Fibroblast of the aortic adventitia (primary cell): Measurements from ENCODE around the gene PDGFRA. TPM values are rescaled to one million over a fixed set of nuclear protein-coding genes. Genes with fewer than 3 reads are reported as not detected.

Source experiments
- DNase-seq: peaks from one replicate; pipeline ENCODE4 v3.0.0-alpha.2; 2010; ENCODE audit warnings: low read depth
- H3K4me3 ChIP-seq: 2 replicates; pipeline ENCODE4 v1.5.1; 2011; ENCODE audit warnings: low read depth, mild to moderate bottlenecking, control low read depth, low read length, moderate library complexity
- total RNA-seq: library from RNA; depleted of rRNA; stranded (reverse); fragments of >200 nt; gene quantifications from 2 replicates; pipeline ENCODE4 v1.2.3, GENCODE V29; 2012; ENCODE audit warnings: low replicate concordance
- TF ChIP-seq, protein P1 (sequence below): IDR thresholded peaks from 2 replicates; pipeline ENCODE4 v1.5.1; 2011; ENCODE audit warnings: mild to moderate bottlenecking, low read length, control low read depth, inconsistent platforms; ENCODE audit not compliant: insufficient read depth

Gene PDGFRA
- total RNA-seq, 1 donor, result 707 TPM

DNA sequence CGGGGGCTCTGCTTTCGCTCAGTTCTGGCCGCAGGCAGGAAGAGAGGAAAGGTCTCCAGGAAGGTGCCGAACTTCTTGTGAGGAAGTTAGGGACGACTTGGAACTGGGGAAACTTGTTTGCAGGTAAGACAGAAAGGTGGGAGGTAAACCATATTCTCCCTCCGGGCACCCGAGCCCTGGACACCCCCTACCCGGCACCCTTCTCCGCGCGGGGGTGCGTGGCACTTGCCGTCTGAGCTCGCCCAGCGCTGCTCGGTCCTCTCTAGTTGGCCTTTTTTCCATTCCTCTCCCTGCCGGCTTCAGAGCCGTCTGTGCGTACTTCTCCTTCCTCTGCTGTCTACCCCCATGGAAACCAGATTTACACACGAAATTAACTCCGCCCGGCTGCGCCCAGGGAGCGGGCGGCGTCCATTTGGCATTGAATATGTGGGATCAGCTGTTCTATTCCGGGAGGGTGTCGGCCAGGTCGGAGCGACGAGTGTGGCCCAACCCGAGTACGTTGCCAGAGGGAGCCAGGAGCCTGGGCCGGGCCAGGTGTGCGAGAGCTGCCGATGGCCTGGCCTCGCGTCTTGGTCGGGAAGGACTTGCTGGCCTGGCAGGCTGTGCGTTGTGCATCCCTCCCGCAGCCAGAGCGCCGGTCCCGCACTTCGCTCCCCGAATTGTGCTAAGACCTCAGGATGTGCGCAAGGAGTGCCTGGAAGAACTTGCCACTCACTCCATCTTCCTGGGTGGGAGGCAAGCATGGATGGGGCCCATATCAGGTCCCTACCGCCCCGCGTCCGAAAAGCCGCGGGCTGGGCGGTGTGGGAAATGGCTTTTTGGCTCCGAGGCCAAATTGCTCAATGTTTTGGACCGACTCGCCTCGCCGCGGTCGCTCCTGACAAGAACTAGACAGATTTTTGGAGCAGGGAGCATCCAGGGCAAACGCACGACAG, 1.7 kb downstream of the PDGFRA start:
- peak overlapping the region; percentile 96 for H3K4me3 ChIP-seq
- TF ChIP-seq, protein P1, sequence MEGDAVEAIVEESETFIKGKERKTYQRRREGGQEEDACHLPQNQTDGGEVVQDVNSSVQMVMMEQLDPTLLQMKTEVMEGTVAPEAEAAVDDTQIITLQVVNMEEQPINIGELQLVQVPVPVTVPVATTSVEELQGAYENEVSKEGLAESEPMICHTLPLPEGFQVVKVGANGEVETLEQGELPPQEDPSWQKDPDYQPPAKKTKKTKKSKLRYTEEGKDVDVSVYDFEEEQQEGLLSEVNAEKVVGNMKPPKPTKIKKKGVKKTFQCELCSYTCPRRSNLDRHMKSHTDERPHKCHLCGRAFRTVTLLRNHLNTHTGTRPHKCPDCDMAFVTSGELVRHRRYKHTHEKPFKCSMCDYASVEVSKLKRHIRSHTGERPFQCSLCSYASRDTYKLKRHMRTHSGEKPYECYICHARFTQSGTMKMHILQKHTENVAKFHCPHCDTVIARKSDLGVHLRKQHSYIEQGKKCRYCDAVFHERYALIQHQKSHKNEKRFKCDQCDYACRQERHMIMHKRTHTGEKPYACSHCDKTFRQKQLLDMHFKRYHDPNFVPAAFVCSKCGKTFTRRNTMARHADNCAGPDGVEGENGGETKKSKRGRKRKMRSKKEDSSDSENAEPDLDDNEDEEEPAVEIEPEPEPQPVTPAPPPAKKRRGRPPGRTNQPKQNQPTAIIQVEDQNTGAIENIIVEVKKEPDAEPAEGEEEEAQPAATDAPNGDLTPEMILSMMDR, result no peak
- peak; percentile 90 for DNase-seq

DNA sequence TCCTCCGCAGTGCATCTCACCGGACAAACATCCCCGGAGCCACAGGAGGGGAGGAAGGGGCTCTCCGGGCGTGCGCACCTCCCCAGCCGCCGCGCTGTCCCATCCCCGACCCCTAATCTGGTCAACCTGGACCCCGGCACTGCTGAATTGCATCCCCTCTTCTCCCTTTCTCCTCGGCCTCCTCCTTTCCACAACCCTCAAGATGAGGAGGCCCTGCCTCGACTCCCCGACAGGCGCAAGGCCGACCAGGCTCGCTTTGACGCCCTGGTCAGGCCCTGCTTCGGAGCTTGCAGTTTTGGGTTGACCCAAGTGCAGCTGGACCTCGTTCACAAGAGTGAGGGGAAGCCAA, 2.3 kb downstream of the PDGFRA start:
- DNase-seq, result no peak
- H3K4me3 ChIP-seq, result peak overlapping the region; percentile 96
- TF ChIP-seq, protein P1, result no peak

DNA sequence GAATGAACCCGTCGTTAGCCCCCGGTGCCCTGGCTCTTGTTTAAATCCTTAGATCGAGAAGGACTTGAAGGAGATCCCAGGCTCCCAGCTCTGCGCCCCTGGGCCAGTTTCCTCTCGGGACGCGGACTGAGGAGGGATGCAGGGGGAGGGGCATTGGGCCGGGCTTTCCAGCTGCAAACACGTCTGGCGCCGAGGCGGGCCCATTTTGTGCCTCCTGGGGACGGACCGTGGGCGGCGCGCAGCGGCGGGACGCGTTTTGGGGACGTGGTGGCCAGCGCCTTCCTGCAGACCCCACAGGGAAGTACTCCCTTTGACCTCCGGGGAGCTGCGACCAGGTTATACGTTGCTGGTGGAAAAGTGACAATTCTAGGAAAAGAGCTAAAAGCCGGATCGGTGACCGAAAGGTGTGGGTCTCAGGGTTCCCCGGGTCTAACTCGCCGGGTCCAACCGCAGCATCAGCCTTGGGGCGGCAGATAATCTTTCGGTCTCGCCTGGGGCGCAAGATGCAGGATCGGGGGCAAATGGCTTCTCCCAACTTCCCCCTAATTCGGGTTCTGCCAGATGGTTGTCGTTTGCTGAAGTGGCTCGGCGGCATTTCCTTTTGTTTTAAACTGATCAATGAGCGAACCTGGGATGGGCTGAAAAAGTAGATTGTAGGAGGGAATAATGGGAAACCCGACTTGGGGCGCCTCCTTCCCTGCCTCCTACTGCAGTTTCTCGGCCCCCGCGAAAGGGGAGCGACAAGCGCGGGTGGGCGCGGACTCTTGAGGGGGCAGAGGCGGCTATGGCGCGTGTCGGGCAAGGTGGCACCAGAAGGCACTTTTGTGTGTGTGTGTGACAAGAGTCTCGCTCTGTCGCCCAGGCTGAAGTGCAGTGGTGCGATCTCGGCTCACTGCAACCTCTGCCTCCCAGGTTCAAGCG, 2.9 kb downstream of the PDGFRA start:
- TF ChIP-seq, protein P1, result no peak
- peak; percentile 72 for DNase-seq
- peak overlapping the region; percentile 96 for H3K4me3 ChIP-seq

DNA sequence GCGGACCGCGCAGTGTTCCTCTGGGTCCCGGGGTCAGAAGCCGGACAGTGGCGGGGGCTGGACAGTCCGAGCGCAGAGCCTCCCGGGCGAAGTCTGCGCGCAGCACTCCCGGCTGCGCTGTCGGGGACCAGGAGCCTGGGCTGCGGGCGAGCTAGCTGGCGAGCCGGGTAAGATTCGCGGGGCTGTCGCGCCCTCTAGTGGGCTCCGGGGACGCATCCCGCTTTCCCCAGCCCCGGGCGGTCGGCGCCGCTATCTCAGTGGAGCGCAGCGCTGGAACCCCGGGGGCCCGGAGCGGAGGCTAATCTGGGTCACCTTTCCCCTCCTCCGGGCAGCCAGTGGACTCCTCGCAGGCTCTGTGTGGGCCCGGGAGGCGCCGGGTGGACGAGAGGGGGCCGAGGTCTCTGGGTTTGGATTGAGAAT, 4.2 kb downstream of the PDGFRA start:
- peak overlapping the region; percentile 96 for H3K4me3 ChIP-seq
- DNase-seq, result peak; percentile 80
- TF ChIP-seq, protein P1, result peak; percentile 73

DNA sequence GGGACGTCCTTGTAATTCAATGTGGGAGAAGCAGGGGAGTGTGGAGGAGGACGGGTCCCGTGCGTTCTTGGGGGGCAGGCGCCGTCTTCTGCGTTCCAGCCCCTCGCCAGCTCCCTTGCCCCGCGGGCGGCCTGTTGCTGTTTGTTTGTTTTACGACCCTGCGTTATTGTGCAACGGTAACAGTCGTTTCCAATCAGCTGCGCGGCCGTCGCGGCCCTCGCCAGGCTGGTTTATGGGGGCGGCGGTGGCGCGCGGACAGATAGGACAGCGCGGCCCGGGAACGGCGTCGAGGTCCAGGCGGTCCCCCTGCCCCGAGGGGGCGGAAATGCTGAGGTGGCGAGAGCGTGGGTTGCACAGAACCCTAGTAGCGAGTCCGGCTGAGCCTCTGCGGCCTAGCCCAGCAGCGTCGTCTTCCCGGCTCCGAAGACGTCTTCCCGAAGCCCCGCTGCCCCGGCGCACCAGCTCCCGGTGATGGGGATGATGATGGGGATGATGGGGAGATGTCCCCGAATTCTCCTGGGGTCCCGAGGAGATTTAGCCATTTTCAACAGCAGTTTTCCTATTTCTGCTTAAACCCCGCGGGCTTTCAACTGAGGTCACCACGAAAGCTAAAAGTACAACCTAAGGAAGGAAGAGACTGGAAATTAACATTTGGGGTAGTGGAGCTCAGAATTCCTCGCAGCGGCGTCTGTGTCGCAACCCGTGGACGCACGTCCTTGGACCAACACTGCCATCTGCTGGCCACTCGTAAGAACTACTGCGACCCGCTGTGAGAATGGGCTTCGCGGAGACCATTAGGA, 4.8 kb downstream of the PDGFRA start:
- DNase-seq, result peak; percentile 90
- H3K4me3 ChIP-seq, result peak overlapping the region; percentile 96
- TF ChIP-seq, protein P1, result peak; percentile 87

DNA sequence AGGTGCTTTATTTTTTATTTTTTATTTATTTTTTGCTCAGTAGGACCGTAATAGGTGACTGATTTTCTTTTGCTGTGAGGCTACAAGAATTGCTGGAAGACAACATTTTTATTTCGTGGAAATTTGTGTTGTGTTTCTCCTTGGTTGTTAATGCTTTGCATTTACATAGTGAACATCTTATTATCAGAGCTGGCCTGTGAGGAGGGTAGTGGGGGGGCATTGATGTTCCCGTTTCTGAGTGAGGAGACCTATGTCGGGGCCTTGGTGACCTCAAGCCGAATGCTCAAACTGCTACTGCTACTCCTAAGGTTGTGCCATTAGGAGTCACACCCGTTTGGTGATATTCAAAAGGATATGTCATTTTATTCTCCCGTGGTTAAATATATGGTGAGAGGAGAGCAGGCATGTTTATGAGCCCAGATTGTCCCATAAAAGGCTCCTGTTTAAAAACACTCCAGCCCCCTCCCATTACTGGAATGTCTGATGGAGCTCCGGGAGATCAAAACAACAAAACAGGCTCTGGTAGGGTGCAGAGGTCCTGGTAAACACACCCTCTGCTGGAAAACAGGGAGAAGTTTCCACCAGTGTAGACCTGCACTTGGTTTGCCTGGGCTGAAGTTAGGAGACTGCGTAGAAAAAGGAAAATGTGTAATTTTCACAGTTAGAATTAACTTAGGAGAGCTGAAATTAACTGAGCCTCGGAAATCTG, 5.6 kb downstream of the PDGFRA start:
- DNase-seq, result peak; percentile 42
- peak overlapping the region; percentile 96 for H3K4me3 ChIP-seq
- TF ChIP-seq, protein P1, result peak; percentile 36

DNA sequence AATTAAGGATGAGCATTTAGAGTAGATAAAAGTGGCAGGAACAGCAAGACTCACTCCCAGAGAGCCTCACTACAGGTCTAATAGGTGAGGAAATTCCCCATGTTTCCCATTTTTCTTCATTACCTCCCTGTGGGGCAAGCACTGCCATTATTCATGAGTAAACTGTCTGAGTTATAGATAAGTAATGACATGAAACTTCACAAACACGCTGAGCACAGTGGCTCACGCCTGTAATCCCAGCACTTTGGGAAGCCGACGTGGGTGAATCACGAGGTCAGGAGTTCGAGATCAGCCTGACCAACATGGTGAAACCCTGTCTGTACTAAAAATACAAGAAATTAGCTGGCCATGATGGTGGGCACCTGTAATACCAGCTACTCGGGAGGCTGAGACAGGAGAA, 7.2 kb downstream of the PDGFRA start:
- peak overlapping the region; percentile 55 for H3K4me3 ChIP-seq
- DNase-seq, result peak; percentile 57
